ENCODE results near the gene DISC1. TPM values are rescaled to one million over a fixed set of nuclear protein-coding genes. Genes with fewer than 3 reads are reported as not detected.

The DISC1 gene
- polyA plus RNA-seq, 1 of the 3 experiments (the other 2 are of a cell fraction), result 1.7 TPM

- TF ChIP-seq USF1 (IDR thresholded peaks at IDR 0.05; ENCODE audit: borderline replicate concordance, low read depth), result no peak
Measured at GRCh38 chr1:231862611-231863010, 236.0 kb downstream of the DISC1 start (continued).

- WGBS (ENCODE audit: low lambda C conversion rate), result 91% methylated on average over 3 of the region's 3 CpGs
- POLR2A ChIA-PET, result no interaction called here
Measured at GRCh38 chr1:231865331-231865730, 238.7 kb downstream of the DISC1 start.

More at GRCh38 chr1:231865331-231865730, 238.7 kb downstream of the DISC1 start:
- no peak for DNase-seq
- no peaks in the 10 kb centered on the region for H3K79me2 ChIP-seq (ENCODE audit: insufficient read depth)
- TF ChIP-seq GATA2 (CRISPR knock-in tag; IDR thresholded peaks at IDR 0.05) (no peak), RXRA (IDR thresholded peaks at IDR 0.05; ENCODE audit: borderline replicate concordance, low read depth) (no peak), EP300 (IDR thresholded peaks at IDR 0.05; ENCODE audit: borderline replicate concordance in 1 of 2, low read depth in 1 of 2, low read length in 1 of 2) (no peak), YY1 (IDR thresholded peaks at IDR 0.05; ENCODE audit: low read depth) (no peak), PBX3 (IDR thresholded peaks at IDR 0.05) (no peak), ZBTB33 (IDR thresholded peaks at IDR 0.05; ENCODE audit: borderline replicate concordance, low read depth) (no peak), FOSL2 (IDR thresholded peaks at IDR 0.05; ENCODE audit: borderline replicate concordance, low read depth) (no peak), FOXM1 (IDR thresholded peaks at IDR 0.05; ENCODE audit: low read depth) (no peak), FOXJ3 (CRISPR knock-in tag; IDR thresholded peaks at IDR 0.05) (no peak), NFIC (IDR thresholded peaks at IDR 0.05; ENCODE audit: borderline replicate concordance) (no peak), CTCF (IDR thresholded peaks at IDR 0.05) (no peak), REST (IDR thresholded peaks at IDR 0.05; ENCODE audit: low read depth, low read length) (no peak), EZH2phosphoT487 (IDR thresholded peaks at IDR 0.05; ENCODE audit: borderline replicate concordance, low read depth) (no peak), JUND (IDR thresholded peaks at IDR 0.05) (no peak), TCF12 (IDR thresholded peaks at IDR 0.05) (no peak), SMC3 (IDR thresholded peaks at IDR 0.05; ENCODE audit: low read depth, low read length) (no peak)
- no peaks in the 10 kb centered on the region for H3K27me3 ChIP-seq (ENCODE audit: insufficient read depth)
- no peak overlapping the region for H3K9ac ChIP-seq
- no peak overlapping the region for H2AFZ ChIP-seq (ENCODE audit: low read depth)
- H3F3A ChIP-seq (replicated peaks; ENCODE audit: insufficient read depth), result peaks cover 13% of the 10 kb centered on the region
- no peak overlapping the region for H3K4me2 ChIP-seq
- H3K36me3 ChIP-seq (replicated peaks in 1 of 2; ENCODE audit: control insufficient read depth in 1 of 2, insufficient read depth in 2 of 2, low read length in 1 of 2), result no peaks in the 10 kb centered on the region
- no peaks in the 10 kb centered on the region for H3K9me2 ChIP-seq
- H3K9me3 ChIP-seq, result no peaks in the 10 kb centered on the region
- no peak overlapping the region for H3K4me3 ChIP-seq (ENCODE audit: low read depth in 2 of 2, low read length in 1 of 2)
- H3K27ac ChIP-seq (ENCODE audit: low read depth in 2 of 2, low read length in 1 of 2), result no peak overlapping the region
- no peaks in the 10 kb centered on the region for H4K20me1 ChIP-seq (ENCODE audit: insufficient read depth)
- CTCF ChIA-PET, result interaction anchor here (1.2 to 3.9 kb wide), 8 partner anchors 10 to 761 kb away, joined by 3 to 49 read pairs (median 4); no protein-coding TSS in a partner anchor
- peaks cover 9% of the 10 kb centered on the region in 2 experiments; a peak in 3 of 4 replicates for H3K4me1 ChIP-seq (ENCODE audit: control insufficient read depth in 1 of 2, insufficient read depth in 2 of 2, low read depth in 1 of 2, low read length in 1 of 2)

Measured in SK-N-SH (cell line).